HG02798 (cell line): ENCODE measurements around the gene GCSAM.
A peak's percentile ranks its signal among the peaks of the same experiment; 100 is the strongest.
"Not testable (repeated sequence)": the region's sequence is repeated elsewhere in the genome, so short reads cannot be mapped to it uniquely, and the experiment has no call there.

Source experiments
- ATAC-seq: cut with Tn5 transposase; IDR thresholded peaks from one replicate; pipeline ENCODE4 v1.9.1; 2021; ENCODE audit warnings: mild to moderate bottlenecking; ENCODE audit not compliant: unreplicated experiment, poor library complexity

Gene GCSAM

DNA sequence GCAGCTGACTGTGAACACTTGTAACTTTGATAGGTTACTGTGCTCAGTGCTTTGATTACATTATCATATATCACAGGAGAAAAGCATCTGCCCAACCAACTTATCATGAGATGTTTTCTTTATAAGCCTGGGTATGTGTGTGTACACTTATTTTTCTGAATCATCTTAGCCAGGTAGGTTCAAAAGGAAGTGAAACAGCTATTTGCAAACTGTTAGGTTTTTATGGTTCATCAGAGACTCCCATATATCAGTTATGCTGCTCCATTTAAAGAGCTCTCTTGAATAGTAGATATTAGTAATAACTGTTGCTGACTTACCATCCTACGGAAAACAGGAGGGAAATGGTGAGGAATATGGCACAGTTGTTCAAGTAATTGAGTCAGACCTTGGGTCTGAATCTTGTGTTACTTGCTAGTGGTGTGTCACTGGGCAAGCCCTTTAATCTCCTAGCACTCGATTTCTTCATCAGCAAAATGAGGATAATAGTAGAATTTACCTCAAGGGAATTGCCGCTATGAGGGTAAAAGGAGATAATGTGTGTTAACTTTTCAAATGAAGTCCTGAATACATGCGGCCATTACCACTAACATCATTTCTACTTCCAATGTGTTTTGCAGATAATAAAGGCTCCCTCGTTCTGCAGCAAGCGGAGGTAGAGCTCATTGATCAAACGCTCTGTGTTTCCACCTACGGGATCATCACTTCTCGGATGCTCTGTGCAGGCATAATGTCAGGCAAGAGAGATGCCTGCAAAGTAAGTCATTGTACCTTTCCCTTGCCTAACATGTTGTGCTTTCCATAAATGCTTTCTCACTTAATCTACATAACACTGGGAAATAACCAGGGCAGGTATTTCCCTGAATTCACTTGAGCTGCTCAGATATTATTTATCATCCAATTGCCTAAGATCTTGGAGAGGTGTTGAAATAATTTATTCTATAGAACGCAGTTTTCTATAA lies 54.6 kb downstream of the GCSAM start:
- ATAC-seq: peak; percentile 45

DNA sequence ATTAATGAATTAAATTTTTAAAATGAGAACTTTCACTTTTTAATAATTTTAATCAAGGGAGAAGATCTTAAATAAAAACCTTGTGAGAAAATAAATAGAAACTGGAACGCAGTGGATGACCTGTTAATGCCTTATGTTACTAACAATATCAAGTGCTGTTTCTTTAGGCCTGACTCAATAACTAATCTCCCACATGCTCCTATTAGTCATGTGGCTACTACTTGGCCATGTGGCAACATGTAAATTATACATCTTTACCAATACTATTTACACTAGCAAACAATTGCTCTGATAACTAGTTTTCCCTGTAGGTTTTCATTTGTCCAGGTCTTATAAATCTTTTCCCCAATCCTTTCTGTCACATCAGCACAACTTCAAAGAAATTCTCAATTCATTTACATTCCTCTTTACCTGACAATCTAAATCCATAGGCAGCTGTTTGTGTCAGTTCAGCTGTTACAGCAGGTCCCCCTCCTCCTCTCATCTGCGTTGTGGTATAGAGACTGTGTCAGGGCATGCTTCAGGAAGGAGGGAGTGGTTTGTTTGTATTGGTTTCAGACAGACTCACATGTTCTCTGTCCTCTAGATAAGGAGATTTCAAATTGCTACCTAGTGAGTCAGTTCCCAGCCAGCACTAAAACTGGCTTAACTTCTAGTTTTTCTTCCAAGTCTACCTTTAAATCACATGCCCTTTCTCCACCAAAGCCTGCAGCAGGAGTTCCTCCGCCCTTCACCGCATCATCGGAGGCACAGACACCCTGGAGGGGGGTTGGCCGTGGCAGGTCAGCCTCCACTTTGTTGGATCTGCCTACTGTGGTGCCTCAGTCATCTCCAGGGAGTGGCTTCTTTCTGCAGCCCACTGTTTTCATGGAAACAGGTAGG lies 58.2 kb downstream of the GCSAM start:
- peak; percentile 96 for ATAC-seq

DNA sequence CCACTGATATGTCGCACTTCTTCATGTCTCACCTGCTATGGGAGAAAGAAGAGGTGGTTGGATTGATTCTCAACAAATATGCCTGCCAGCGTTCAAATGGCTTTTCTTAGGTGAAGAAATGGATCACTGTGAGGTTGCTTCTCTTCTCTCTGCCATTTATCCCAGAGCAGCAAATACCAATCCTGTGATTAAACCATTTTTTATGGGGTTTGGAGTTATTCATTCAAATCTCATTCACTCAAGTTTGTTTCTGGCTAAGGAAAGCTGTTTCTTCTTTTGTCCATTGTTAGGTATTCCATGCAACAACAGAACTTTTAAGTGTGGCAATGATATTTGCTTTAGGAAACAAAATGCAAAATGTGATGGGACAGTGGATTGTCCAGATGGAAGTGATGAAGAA lies 59.0 kb downstream of the GCSAM start:
- ATAC-seq: no peak

DNA sequence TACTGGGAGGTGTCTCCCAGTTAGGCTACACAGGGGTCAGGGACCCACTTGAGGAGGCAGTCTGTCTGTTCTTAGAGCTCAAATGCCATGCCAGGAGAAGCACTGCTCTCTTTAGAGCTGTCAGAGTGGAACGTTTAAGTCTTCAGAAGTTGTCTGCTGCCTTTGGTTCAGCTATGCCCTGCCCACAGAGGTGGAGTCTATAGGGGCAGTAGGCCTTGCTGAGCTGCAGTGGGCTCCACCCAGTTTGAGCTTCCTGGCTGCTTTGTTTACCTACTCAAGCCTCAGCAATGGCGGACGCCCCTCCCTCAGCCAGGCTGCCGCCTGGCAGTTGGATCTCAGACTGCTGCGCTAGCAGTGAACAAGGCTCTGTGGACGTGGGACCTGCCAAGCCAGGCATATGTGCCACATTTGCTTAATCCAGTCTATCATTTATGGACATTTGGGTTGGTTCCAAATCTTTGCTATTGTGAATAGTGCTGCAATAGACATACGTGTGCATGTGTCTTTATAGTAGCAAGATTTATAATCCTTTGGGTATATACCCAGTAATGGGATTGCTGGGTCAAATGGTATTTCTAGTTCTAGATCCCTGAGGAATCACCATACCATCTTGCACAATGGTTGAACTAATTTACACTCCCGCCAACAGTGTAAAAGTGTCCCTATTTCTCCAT lies 60.5 kb downstream of the GCSAM start:
- ATAC-seq: not testable (repeated sequence)
